SK-N-SH treated with all-trans-retinoic acid at 6 μM for 48 hours (cell line): ENCODE results near the gene SOX1.

ENCODE experiments used
- ATAC-seq: fragments of 200-7000 bp; cut with Tn5 transposase; 3 replicates; pipeline ENCODE4 v1.9.1; 2020; ENCODE audit warnings: mild to moderate bottlenecking, moderate library complexity
- ARNTL ChIP-seq: fragments of 450-650 bp; formaldehyde crosslinking; IDR thresholded peaks from 2 replicates; pipeline ENCODE4 v1.5.0; 2020; ENCODE audit warnings: low read depth, mild to moderate bottlenecking, moderate library complexity, borderline replicate concordance
- BACH2 ChIP-seq: fragments of 250-450 bp; sonication (Bioruptor Pico); IDR thresholded peaks from 2 replicates; pipeline ENCODE4 v1.9.0; 2021; ENCODE audit warnings: mild to moderate bottlenecking, borderline replicate concordance
- CSDC2 ChIP-seq: fragments of 250-450 bp; sonication (Bioruptor Pico); IDR thresholded peaks from 2 replicates; pipeline ENCODE4 v1.5.0; 2020; ENCODE audit warnings: mild to moderate bottlenecking, moderate library complexity
- GLIS3 ChIP-seq: fragments of 250-450 bp; sonication (Bioruptor Pico); IDR thresholded peaks from 2 replicates; pipeline ENCODE4 v1.5.0; 2020; ENCODE audit warnings: mild to moderate bottlenecking, moderate library complexity
- ISL1 ChIP-seq: fragments of 250-450 bp; sonication (Bioruptor Pico); IDR thresholded peaks from 2 replicates; pipeline ENCODE4 v2.1.2; 2022; ENCODE audit warnings: mild to moderate bottlenecking, moderate library complexity
- OSR1 ChIP-seq: fragments of 250-450 bp; sonication (Bioruptor Pico); IDR thresholded peaks from 2 replicates; pipeline ENCODE4 v1.8.0; 2022; ENCODE audit warnings: moderate library complexity, mild to moderate bottlenecking, inconsistent platforms
- PPARA ChIP-seq: fragments of 250-450 bp; sonication (Bioruptor Pico); IDR thresholded peaks from 2 replicates; pipeline ENCODE4 v1.5.0; 2020; ENCODE audit warnings: mild to moderate bottlenecking, borderline replicate concordance
- SNAI2 ChIP-seq: fragments of 250-450 bp; sonication (Bioruptor Pico); IDR thresholded peaks from 2 replicates; pipeline ENCODE4 v1.5.0; 2020; ENCODE audit warnings: mild to moderate bottlenecking, moderate library complexity
- TCF4 ChIP-seq: fragments of 250-450 bp; sonication (Bioruptor Pico); IDR thresholded peaks from 2 replicates; pipeline ENCODE4 v1.8.0; 2021; ENCODE audit warnings: mild to moderate bottlenecking, moderate library complexity, borderline replicate concordance
- ZFP30 ChIP-seq: fragments of 450-650 bp; formaldehyde crosslinking; IDR thresholded peaks from 2 replicates; pipeline ENCODE4 v1.5.0; 2022; ENCODE audit warnings: mild to moderate bottlenecking, moderate library complexity
- ZNF565 ChIP-seq: fragments of 450-650 bp; formaldehyde crosslinking; conservative IDR thresholded peaks from 2 replicates; pipeline ENCODE4 v1.5.0; 2020; ENCODE audit warnings: low read depth, mild to moderate bottlenecking, moderate library complexity
- ZNF70 ChIP-seq: fragments of 450-650 bp; formaldehyde crosslinking; IDR thresholded peaks from 2 replicates; pipeline ENCODE4 v1.5.0; 2020; ENCODE audit warnings: mild to moderate bottlenecking, moderate library complexity
- ZNF8 ChIP-seq: fragments of 450-650 bp; formaldehyde crosslinking; IDR thresholded peaks from 2 replicates; pipeline ENCODE4 v1.5.0; 2020; ENCODE audit warnings: mild to moderate bottlenecking, moderate library complexity
- TF ChIP-seq, protein P1 (sequence below): fragments of 250-450 bp; sonication (Bioruptor Pico); IDR thresholded peaks from 2 replicates; pipeline ENCODE4 v1.5.1; 2021; ENCODE audit warnings: mild to moderate bottlenecking, moderate library complexity
- TF ChIP-seq, protein P2 (sequence below): fragments of 250-450 bp; sonication (Bioruptor Pico); IDR thresholded peaks from 2 replicates; pipeline ENCODE4 v1.8.0; 2021; ENCODE audit warnings: low read depth, mild to moderate bottlenecking, moderate library complexity, borderline replicate concordance
- TF ChIP-seq, protein P3 (sequence below): fragments of 250-450 bp; sonication (Bioruptor Pico); IDR thresholded peaks from 2 replicates; pipeline ENCODE4 v1.5.1; 2020; ENCODE audit warnings: low read depth, mild to moderate bottlenecking, moderate library complexity
- TF ChIP-seq, protein P4 (sequence below): fragments of 250-450 bp; sonication (Bioruptor Pico); IDR thresholded peaks from 2 replicates; pipeline ENCODE4 v1.8.0; 2020; ENCODE audit warnings: mild to moderate bottlenecking, moderate library complexity, borderline replicate concordance

The SOX1 gene

DNA sequence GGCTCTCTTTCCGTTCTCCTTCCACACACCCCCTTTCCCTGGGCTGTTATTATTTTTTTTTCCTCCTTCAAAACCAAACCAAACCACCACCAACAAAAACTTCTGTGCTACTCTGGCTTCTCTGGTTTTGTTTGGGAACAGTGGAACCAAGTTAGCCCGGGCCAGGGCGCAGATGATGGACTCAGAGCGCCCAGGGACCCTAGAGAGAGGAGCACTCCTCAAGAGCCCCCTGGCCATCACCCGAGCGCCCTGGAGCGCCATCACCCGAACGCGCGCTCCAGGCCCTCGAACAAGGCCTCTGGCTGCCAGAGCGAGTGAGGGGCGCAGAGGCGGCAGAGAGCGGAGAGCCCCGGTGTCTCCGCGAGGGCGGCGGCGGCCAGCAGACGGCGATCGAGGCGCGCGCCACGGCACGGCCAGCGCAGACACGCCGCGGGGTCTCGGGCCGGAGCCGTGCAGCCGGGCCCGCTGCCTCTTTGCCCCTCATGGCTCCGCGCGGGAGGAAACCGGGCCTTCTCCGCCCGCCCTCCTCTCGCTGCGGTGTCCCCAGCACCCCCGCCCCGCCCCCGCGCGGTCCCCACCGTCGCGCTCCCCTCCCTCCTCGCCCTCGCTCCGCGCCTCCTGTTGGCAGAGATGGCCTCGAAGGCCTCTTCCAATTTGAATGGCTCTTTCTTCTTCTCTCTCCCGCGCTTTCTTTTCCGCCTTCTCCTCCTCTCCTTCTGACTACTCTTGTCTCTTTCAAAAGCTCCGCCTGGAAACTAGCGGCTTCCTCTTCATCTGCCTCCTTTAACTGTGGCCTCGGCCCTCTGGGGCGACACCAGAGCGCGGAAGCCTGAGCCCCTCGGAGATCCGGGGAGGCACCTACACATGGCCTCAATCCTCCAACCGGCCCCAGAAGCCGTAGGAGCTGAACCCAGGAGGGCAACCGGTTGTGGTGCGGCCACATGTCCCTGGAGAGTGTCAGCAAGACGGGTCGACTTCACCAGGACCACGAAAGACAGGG, 4.1 kb upstream of the SOX1 start:
- no peak for TF ChIP-seq OSR1 (CRISPR knock-in tag)
- no peak for TF ChIP-seq ZFP30 (CRISPR knock-in tag)
- no peak for TF ChIP-seq SNAI2 (CRISPR knock-in tag)
- no peak for TF ChIP-seq ZNF70 (CRISPR knock-in tag)
- TF ChIP-seq TCF4 (CRISPR knock-in tag): no peak
- TF ChIP-seq, protein P1, sequence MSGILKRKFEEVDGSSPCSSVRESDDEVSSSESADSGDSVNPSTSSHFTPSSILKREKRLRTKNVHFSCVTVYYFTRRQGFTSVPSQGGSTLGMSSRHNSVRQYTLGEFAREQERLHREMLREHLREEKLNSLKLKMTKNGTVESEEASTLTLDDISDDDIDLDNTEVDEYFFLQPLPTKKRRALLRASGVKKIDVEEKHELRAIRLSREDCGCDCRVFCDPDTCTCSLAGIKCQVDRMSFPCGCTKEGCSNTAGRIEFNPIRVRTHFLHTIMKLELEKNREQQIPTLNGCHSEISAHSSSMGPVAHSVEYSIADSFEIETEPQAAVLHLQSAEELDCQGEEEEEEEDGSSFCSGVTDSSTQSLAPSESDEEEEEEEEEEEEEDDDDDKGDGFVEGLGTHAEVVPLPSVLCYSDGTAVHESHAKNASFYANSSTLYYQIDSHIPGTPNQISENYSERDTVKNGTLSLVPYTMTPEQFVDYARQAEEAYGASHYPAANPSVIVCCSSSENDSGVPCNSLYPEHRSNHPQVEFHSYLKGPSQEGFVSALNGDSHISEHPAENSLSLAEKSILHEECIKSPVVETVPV (CRISPR knock-in tag): no peak
- TF ChIP-seq, all 23 proteins: peak for 0
- ATAC-seq: peak; percentile 55

DNA sequence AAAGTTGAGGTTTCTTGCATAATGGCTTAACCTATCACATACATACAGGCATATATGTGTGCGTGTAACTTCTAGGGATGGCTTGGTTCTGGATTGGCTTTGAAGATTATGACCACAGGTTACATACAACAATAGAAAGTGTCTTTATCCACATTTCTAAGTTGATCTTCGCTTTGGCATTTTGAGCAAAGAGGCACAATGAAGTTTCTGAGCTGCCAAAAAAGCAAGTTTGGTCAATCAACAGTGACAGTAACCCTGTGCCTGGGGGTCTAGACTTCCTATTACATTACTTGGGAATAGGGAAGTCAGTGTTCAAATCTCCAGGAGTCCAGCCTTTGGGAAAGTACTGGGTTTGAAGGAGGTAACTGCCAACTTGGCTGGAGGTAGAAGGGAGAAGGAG, 3.1 kb upstream of the SOX1 start:
- no peak for ATAC-seq

DNA sequence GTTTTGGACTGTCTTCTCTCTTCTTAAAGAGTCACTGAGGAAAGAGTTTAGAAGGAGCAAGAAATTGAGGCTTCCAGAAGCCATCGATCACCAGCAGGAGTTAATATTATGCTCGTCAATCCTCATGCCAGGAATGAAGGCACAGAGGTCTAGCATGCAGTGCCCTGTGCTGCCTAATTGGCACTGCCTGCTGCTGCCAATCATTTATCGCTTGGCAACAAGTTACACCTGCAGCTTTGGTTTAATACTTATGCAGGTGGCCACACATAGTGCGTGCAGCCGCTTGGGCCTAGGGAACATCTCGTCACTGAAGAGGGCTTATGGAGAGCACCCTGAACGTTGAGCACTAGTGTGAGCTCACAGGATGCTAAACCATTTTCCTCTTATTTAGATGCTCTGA, 2.7 kb upstream of the SOX1 start:
- TF ChIP-seq ARNTL (no peak), ZFP30 (CRISPR knock-in tag) (no peak), PPARA (CRISPR knock-in tag) (no peak), SNAI2 (CRISPR knock-in tag) (no peak), ZNF8 (CRISPR knock-in tag) (no peak)
- TF ChIP-seq, protein P2, sequence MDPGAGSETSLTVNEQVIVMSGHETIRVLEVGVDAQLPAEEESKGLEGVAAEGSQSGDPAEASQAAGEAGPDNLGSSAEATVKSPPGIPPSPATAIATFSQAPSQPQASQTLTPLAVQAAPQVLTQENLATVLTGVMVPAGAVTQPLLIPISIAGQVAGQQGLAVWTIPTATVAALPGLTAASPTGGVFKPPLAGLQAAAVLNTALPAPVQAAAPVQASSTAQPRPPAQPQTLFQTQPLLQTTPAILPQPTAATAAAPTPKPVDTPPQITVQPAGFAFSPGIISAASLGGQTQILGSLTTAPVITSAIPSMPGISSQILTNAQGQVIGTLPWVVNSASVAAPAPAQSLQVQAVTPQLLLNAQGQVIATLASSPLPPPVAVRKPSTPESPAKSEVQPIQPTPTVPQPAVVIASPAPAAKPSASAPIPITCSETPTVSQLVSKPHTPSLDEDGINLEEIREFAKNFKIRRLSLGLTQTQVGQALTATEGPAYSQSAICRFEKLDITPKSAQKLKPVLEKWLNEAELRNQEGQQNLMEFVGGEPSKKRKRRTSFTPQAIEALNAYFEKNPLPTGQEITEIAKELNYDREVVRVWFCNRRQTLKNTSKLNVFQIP (CRISPR knock-in tag): no peak
- TF ChIP-seq, protein P3, sequence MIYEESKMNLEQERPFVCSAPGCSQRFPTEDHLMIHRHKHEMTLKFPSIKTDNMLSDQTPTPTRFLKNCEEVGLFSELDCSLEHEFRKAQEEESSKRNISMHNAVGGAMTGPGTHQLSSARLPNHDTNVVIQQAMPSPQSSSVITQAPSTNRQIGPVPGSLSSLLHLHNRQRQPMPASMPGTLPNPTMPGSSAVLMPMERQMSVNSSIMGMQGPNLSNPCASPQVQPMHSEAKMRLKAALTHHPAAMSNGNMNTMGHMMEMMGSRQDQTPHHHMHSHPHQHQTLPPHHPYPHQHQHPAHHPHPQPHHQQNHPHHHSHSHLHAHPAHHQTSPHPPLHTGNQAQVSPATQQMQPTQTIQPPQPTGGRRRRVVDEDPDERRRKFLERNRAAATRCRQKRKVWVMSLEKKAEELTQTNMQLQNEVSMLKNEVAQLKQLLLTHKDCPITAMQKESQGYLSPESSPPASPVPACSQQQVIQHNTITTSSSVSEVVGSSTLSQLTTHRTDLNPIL: no peak
- ATAC-seq: no peak

More for the DNA sequence above, 3.1 kb upstream of the SOX1 start:
- TF ChIP-seq, protein P4, sequence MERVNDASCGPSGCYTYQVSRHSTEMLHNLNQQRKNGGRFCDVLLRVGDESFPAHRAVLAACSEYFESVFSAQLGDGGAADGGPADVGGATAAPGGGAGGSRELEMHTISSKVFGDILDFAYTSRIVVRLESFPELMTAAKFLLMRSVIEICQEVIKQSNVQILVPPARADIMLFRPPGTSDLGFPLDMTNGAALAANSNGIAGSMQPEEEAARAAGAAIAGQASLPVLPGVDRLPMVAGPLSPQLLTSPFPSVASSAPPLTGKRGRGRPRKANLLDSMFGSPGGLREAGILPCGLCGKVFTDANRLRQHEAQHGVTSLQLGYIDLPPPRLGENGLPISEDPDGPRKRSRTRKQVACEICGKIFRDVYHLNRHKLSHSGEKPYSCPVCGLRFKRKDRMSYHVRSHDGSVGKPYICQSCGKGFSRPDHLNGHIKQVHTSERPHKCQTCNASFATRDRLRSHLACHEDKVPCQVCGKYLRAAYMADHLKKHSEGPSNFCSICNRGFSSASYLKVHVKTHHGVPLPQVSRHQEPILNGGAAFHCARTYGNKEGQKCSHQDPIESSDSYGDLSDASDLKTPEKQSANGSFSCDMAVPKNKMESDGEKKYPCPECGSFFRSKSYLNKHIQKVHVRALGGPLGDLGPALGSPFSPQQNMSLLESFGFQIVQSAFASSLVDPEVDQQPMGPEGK: no peak
- TF ChIP-seq ISL1 (no peak), ZNF70 (CRISPR knock-in tag) (no peak), CSDC2 (no peak), BACH2 (no peak), GLIS3 (CRISPR knock-in tag) (no peak), ARNTL (no peak), ZNF565 (CRISPR knock-in tag) (no peak)

DNA sequence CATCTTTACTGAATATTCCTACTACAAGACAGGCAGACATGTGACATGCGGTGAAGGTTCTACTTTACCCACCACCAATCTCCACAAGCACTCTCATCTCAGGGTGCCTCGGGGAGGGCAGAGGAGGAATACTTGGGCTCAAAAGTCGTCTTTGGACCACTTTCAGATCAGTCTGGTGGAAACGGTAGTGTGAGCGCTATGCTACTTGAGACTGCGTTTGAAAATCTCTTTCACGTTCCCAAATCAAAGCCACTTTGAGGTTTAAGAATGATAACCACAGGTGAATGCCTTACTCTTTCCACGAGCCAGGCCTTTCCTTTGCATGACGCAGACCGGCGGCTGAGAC, 1.5 kb upstream of the SOX1 start:
- TF ChIP-seq ZFP30 (CRISPR knock-in tag): no peak
- TF ChIP-seq, protein P1 (CRISPR knock-in tag): no peak
- TF ChIP-seq GLIS3 (CRISPR knock-in tag): no peak
- no peak for ATAC-seq
